Measurements from ENCODE around the gene CHFR. TPM values are rescaled to one million over a fixed set of nuclear protein-coding genes. Genes with fewer than 3 reads are reported as not detected.
"Not testable (repeated sequence)": the region's sequence is repeated elsewhere in the genome, so short reads cannot be mapped to it uniquely, and the experiment has no call there.

CHFR gene, protein sequence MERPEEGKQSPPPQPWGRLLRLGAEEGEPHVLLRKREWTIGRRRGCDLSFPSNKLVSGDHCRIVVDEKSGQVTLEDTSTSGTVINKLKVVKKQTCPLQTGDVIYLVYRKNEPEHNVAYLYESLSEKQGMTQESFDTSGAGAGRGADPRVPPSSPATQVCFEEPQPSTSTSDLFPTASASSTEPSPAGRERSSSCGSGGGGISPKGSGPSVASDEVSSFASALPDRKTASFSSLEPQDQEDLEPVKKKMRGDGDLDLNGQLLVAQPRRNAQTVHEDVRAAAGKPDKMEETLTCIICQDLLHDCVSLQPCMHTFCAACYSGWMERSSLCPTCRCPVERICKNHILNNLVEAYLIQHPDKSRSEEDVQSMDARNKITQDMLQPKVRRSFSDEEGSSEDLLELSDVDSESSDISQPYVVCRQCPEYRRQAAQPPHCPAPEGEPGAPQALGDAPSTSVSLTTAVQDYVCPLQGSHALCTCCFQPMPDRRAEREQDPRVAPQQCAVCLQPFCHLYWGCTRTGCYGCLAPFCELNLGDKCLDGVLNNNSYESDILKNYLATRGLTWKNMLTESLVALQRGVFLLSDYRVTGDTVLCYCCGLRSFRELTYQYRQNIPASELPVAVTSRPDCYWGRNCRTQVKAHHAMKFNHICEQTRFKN
- 10 to 100 TPM; 60.4 to 73.2 TPM for total RNA-seq

- Mint-ChIP-seq H3K9me3 (peaks cover 0 to 15% of the 10 kb centered on the region in 2 donors), H3K36me3 (peaks cover 16 to 50% of the 10 kb centered on the region in 2 donors), H3K27ac (peak within 1 kb of the TSS; percentile 100)
- DNase-seq (ENCODE audit: low spot score in 2 of 2) (peak; percentile 90 to 98), ATAC-seq (peak; percentile 97 to 98)
Observed at GRCh38 chr12:132887513-132888351, at the start of gene CHFR. Gene CHFR, minus strand, starts transcription at chr12:132887605. Its CDS starts 277 bp downstream, at chr12:132887328.

DNA sequence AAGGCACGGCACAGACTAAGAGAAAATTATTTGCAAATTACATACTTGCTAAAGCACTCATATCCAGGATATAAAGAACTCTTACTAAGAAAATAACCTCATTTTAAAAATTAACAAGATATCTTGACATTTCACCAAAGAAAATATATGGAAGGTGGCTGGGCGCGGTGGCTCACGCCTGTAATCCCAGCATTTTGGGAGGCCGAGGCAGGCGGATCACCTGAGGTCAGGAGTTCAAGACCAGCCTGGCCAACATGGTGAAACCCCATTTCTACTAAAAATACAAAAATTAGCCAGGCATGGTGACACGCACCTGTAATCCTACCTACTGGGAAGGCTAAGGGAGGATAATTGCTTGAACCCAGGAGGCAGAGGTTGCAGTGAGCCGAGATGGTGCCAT is 49.5 kb upstream of the CHFR start:
- not testable (repeated sequence) for ATAC-seq; DNase-seq (ENCODE audit: low spot score in 2 of 2); H3K27ac Mint-ChIP-seq
- Mint-ChIP-seq H3K9me3 (peaks cover 33 to 37% of the 10 kb centered on the region in 2 donors), H3K36me3 (peaks cover 61 to 75% of the 10 kb centered on the region in 2 donors)

- Mint-ChIP-seq H3K27ac (no peak overlapping the region), H3K9me3 (peaks cover 32 to 34% of the 10 kb centered on the region in 2 donors), H3K36me3 (peaks cover 61 to 75% of the 10 kb centered on the region in 2 donors)
- ATAC-seq (no peak), DNase-seq (ENCODE audit: low spot score in 2 of 2) (no peak)
Observed at GRCh38 chr12:132936163-132936562, 48.8 kb upstream of the CHFR start.

DNA sequence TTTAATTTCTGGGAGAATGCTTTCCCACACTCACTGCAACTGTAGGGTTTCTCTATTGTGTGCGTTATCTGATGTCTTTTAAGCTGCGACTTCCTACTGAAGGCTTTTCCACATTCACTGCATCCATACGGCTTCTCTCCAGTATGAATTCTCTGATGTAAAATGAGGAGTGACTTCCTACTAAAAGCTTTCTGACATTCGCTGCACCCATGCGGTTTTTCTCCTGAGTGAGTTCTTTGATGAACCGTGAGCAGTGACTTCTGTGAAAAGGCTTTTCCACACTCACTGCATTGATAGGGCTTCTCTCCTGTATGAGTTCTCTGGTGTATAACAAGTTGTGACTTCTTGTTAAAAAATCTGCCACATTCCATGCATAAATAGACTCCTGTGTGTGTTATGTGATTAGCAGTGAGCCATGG is 39.0 kb upstream of the CHFR start:
- Mint-ChIP-seq H3K27ac (no peak overlapping the region), H3K36me3 (peaks cover 77 to 85% of the 10 kb centered on the region in 2 donors), H3K9me3 (peaks cover 60 to 63% of the 10 kb centered on the region in 2 donors)
- no peak for DNase-seq (ENCODE audit: low spot score in 2 of 2)
- ATAC-seq = no peak

DNA sequence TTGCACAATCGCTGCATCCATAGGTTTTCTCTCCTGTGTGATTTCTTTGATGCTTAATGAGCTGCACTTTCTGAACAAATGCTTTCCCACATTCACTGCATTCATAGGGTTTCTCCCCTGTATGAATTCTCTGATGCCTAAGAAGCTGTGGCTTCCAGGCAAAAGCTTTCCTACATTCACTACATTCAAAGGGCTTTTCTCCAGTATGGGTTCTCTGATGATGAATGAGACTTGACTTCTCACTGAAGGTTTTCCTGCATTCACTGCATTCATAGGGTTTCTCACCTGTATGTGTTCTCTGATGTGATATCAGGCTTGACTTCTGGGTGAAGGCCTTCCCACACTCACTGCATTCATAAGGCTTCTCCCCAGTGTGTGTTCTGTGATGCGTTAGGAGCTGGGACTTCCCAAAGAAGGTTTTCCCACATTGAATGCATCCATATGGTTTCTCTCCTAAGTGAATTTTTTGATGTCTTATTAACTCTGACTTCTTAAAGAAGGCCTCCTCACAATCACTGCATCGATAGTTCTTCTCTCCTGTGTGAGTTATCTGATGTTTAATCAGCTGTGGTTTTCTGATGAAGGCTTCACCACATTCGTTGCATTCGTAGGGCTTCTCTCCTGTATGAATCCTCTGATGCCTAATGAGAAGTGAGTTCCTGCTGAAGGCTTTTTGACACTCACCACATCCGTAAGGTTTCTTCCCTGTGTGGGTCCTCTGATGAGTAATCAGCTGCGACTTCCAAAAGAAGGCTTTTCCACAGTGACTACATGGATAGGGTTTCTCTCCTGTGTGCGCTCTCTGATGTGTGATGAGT is 38.4 kb upstream of the CHFR start:
- peaks cover 61 to 64% of the 10 kb centered on the region in 2 donors for H3K9me3 Mint-ChIP-seq
- ATAC-seq (no peak), DNase-seq (ENCODE audit: low spot score in 2 of 2) (no peak)
- H3K27ac Mint-ChIP-seq = no peak overlapping the region
- peaks cover 76 to 85% of the 10 kb centered on the region in 2 donors for H3K36me3 Mint-ChIP-seq

DNA sequence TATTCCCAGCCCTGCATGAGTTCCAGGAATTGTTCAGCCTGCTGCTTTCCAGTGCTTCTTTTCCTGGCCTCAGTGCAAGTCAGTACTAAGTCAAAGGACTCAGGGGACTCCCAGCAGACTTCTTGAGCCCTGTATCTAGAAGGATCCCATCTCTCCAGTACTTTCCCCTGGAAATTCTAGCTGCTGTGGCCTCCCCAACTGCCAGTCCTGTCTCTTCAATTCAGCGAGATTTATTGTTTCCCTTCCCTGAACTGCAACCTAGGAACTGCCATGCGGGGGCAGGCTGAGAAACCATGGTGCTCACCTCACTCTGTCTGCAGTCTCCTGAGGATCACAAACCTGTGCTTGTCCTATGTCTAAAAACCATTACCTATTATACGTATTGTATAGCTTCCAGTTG is 37.0 kb upstream of the CHFR start:
- H3K9me3 Mint-ChIP-seq = peaks cover 52 to 58% of the 10 kb centered on the region in 2 donors
- H3K27ac Mint-ChIP-seq = no peak overlapping the region
- H3K36me3 Mint-ChIP-seq = peaks cover 65 to 73% of the 10 kb centered on the region in 2 donors
- no peak for DNase-seq (ENCODE audit: low spot score in 2 of 2)
- no peak for ATAC-seq

DNA sequence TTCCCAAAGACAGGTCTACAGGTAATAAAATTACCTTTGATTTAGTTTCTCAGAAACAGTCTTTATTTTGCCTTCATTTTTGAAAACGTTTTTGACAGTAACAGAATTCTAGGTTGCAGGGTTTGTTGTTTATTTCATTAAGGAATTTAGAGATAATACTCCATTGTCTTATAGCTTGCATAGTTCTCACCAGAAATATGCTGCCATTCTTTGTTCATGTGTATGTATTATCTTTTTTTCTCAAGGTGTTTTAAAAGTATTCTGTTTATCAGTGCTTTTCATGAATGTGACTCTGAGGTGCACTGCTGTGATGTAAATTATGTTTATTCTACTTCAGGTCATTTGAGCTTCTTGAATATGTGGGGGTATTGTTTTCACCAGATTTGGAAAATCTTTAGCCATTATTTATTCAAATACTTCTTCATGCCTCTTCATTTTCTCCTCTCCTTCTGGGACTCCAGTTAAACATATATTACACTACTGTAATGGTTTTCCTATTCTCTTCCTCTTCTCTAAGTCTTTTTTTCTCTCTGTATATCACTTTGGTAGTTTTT is 36.0 kb upstream of the CHFR start:
- no peak for ATAC-seq
- Mint-ChIP-seq H3K36me3 (peaks cover 65 to 69% of the 10 kb centered on the region in 2 donors), H3K9me3 (peaks cover 48 to 59% of the 10 kb centered on the region in 2 donors), H3K27ac (no peak overlapping the region)
- no peak for DNase-seq (ENCODE audit: low spot score in 2 of 2)

DNA sequence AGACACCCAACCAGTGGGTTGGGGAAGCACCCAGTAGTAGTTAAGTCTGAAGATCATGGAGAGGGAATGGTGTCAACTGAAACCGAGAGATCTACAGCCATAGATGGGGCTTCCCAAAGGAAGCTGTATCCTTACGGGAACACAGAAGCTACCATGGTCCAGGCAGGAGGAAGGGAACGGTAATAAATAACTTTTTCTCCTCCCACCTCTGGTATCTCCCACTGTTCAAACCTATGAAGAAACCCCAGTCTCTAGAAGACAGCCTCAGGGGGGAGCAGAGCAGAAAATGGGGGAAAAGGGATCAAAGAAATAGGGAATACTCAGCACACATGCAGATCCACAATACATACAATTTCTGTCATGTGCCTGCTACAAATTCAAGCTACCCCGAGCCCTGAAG is 35.3 kb upstream of the CHFR start:
- no peak for DNase-seq (ENCODE audit: low spot score in 2 of 2)
- no peak for ATAC-seq
- H3K27ac Mint-ChIP-seq = no peak overlapping the region
- peaks cover 72 to 76% of the 10 kb centered on the region in 2 donors for H3K36me3 Mint-ChIP-seq
- H3K9me3 Mint-ChIP-seq = peaks cover 56 to 66% of the 10 kb centered on the region in 2 donors

DNA sequence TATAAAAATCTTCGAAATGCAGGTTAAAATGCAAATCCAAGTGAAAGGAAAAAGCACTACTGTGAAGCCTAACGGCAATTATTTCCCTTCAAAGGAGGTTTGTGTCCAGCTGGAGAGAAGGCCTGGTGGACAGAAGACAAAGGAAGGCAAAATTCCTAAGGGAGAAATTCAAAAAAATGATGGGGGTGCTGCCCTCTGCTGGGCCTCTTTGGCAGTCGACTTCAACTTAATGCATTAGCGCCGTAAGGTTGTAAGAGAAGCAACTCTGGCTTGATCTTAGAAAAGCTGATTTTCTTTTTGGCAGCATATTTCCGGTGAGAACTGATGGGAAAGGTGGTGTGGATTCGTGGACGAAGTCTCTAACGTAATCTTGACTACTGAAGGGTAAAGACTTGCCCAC is 34.3 kb upstream of the CHFR start:
- Mint-ChIP-seq H3K9me3 (peaks cover 52 to 62% of the 10 kb centered on the region in 2 donors), H3K27ac (no peak overlapping the region), H3K36me3 (peaks cover 69 to 75% of the 10 kb centered on the region in 2 donors)
- no peak for ATAC-seq
- no peak for DNase-seq (ENCODE audit: low spot score in 2 of 2)

DNA sequence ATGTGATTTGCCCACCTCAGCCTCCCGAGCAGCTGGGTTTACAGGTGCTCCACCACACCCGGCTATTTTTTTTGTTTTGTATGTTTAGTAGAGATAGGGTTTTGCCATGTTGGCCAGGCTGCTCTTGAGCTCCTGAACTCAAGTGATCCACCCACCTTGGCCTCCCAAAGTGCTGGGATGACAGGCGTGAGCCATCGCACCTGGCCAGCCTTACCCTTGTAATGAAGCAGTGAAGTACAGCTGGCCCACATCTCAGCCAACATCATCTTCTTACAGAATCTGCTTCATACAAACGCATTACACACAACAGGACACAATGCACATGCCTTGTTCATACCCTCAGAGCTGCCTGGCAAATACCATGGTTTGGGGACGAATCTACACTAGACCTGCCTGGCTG is 31.3 kb upstream of the CHFR start:
- Mint-ChIP-seq H3K27ac (no peak overlapping the region), H3K9me3 (peaks cover 38 to 53% of the 10 kb centered on the region in 2 donors), H3K36me3 (peaks cover 58 to 71% of the 10 kb centered on the region in 2 donors)
- ATAC-seq (no peak), DNase-seq (ENCODE audit: low spot score in 2 of 2) (no peak)

DNA sequence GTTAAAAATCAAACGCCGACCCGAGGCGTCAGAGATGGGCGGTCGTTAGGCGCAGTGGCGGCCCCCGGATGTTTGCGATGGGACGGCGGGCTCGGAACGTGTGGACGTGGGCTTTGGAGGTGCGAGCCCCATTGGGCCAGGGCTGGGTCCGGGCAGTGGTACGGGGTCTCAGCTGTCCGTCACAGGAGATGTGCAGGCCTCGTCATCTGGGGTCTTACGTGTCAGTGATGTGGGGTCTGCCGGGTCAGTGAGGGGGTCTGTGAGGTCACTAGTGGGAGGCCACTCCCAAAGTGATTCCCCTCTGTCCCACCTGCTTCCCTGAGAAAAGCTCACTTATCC is 21.6 kb upstream of the CHFR start:
- peaks cover 22 to 39% of the 10 kb centered on the region in 2 donors for H3K36me3 Mint-ChIP-seq
- H3K27ac Mint-ChIP-seq = peak overlapping the region; percentile 44 to 91
- ATAC-seq (no peak), DNase-seq (ENCODE audit: low spot score in 2 of 2) (no peak)
- H3K9me3 Mint-ChIP-seq = peaks cover 16 to 23% of the 10 kb centered on the region in 2 donors

DNA sequence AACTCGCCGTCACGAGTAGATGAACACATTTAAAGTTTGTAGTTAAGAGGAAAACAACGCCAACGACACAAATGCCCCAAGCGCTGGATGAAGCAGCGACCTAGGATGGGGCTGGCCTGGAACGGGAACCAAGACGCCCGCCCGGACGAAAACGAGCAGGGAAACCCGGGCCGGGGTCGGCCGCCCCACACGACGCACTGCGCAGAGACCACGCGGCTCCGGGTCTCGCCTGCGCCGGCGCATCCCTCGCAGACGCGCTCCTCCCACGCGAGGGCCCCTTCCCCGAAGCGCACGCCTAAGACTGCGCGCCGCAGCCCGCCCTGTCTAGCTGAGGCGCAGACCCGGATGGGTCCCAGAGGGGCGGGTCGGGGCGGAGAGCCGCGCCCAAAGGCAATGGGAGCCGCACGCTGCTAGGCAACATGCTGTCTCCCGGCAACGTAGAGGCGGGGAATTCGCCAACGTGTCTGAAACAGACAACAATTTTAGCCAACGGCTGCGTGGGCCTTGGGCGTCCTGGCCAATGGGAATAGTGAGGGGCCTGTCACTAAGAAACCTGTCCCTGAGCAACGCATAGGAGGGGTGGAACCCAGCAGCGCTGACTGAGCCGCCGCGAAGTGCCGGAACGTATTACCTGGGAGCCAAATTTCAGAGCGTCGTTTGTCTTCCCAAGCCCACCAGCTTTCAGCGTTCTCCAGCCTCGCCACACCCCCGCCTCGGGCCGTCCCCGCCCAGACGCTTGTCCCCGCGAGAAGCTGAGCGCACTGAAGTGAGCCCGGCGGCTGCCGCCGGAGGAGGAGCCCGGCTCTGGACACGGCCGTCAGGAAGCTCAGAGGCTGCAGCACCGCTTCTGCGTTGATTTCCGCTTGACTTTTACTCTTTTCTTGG is 21.0 kb upstream of the CHFR start:
- ATAC-seq = peak; percentile 94
- DNase-seq (ENCODE audit: low spot score in 2 of 2) = peak; percentile 95 to 98
- H3K9me3 Mint-ChIP-seq = peaks cover 10 to 17% of the 10 kb centered on the region in 2 donors

DNA sequence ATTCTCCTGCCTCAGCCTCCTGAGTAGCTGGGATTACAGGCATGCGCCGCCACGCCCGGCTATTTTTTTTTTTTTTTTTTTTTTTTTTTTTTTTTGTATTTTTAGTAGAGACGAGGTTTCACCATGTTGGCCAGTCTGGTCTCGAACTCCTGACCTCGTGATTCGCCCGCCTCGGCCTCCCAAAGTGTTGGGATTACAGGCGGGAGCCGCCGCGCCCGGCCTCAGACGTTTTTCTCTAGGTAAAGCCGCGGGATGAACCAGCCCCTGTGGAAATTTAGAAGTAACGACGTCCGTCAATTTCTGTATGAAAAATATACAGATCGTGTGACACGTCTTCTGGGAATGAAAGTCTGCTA is 20.4 kb upstream of the CHFR start:
- H3K36me3 Mint-ChIP-seq = peaks cover 14 to 34% of the 10 kb centered on the region in 2 donors
- ATAC-seq; DNase-seq (ENCODE audit: low spot score in 2 of 2): not testable (repeated sequence)
- peak overlapping the region; percentile 52 to 91 for H3K27ac Mint-ChIP-seq
- peaks cover 10 to 15% of the 10 kb centered on the region in 2 donors for H3K9me3 Mint-ChIP-seq

More for the DNA sequence above, 21.0 kb upstream of the CHFR start:
- Mint-ChIP-seq H3K36me3 (peaks cover 16 to 36% of the 10 kb centered on the region in 2 donors), H3K27ac (peak overlapping the region; percentile 52 to 91)

DNA sequence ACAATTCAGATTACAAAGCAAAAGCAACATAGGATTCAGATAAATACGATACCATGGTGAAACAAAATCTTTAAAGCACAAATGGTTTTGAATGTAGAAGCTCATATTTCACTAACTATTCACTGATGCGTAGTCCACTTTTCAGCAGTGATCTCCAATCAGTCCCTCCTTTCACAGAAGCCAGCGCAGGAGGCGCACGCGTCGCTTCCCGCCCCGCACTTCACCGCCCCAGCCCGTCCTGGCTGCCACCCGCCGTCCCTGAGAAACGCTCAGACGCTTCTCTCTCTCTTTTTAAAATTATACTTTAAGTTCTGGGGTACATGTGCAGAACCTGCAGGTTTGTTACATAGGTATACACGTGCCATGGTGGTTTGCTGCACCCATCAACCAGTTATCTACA is 19.8 kb upstream of the CHFR start:
- Mint-ChIP-seq H3K9me3 (peaks cover 10 to 11% of the 10 kb centered on the region in 2 donors), H3K27ac (no peak overlapping the region), H3K36me3 (peaks cover 14 to 30% of the 10 kb centered on the region in 2 donors)
- ATAC-seq (no peak), DNase-seq (ENCODE audit: low spot score in 2 of 2) (no peak)
